GM19467 (cell line): Measurements from ENCODE around the gene PRXL2B.
A peak's percentile ranks its signal among the peaks of the same experiment; 100 is the strongest.
"Not testable (repeated sequence)": the region's sequence is repeated elsewhere in the genome, so short reads cannot be mapped to it uniquely, and the experiment has no call there.

Source experiments
- ATAC-seq: cut with Tn5 transposase; IDR thresholded peaks from one replicate; pipeline ENCODE4 v1.9.1; 2021; ENCODE audit warnings: mild to moderate bottlenecking, moderate library complexity; ENCODE audit not compliant: unreplicated experiment

The PRXL2B gene

DNA sequence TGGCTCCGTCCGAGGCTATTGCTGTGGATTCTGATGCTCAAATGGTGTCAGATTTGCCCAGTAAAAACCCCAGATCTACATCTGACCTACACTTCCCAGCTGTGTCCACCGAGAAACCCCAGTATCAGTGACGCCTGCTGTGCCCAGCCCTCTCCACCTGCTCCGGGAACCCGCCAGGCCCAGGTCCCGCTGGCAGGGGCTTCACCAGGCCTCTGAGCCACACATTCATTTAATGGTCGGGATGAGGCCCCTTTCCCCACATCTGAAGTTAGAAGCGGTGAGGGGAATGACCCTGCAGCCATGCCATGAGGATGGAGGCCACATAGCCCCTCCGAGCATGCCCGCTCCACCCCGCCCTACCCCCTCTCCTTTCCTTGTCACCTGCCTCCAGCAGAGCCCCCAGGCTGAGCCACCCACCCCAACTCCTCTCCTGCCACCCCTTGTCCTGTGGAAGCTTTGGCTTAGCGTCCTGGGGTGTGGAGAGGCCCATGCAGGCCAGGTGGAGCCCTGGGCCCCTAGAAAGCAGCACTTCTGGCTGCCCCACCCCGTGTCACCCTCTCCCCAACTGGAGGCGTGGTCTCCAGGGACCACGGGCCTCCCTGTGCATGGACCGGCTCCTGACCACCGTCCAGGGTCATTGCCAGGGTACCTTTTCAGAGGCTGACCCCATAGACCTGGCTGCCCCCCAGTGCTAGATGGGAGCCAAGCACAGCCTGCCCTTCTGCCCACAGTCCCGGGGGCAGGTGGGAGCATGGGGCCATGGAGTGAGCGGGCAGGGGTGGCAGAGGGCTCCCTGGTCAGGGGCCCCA is 22.4 kb upstream of the PRXL2B start:
- no peak for ATAC-seq

DNA sequence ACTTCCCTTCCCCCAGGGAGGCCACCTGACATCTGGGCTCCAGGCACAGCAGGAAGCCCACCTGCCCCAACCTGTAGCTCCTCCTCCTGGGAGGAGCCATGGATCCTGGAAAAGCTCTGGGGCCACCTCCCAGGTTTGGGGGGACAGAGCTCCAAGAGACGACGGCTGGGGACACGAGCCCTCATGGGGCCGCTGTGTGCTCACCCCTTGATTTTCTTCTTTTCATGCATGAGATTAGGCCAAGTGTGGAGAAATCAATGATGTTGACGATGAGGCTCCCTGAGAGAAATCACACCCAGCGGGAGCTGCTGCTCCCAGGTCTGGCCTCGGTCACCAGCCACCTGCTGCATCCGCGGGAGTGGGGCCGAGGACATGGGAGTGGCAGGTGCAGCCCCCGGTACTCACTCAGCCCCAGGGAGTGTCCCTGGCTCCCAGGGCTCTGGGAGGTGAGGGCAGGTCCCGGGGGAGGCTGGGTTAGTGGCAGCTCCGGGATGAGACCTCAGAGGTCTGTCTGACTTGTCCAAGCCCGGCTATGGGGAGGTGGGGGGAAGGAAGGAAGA is 21.7 kb upstream of the PRXL2B start:
- ATAC-seq, result no peak

DNA sequence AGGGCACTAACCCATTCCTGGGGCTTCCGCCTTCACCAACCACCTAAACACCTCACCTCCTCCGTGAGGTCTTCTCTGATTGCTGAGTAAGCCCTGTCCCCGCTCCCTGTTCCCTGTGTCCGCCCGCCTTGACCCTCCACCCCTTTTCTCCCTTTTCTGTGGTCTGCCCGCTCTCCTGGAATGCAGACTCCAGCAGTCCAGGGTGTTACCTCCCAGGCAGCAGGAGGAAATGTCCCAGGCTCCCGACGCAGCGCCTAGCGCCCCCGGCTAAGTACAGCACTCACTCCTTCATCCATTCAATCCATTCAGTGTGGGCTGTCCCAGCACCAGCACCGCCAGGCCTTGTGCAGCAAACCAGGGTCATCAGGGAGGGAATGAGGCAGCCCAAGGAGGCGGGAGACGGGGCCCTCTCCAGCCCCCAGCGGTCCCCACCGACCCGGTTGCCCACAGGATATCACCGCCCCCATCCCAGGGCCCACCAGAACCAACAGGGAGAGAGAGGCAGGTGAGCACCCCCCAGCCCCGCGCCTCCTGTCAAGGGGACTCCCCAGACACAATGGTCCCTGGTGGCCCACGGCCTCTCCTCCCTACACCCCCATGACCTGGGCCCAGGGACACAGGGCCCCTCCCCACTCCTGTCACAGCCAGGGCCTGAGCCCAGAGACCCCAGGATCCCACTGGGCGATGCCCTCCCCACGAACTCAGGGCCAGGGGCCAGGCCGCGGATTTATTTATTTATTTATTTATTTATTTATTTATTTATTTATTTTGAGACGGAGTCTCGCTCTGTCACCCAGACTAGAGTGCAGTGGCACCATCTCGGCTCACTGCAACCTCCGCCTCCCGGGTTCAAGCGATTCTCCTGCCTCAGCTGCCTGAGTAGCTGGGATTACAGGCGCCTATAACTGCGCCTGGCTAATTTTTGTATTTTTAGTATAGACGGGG is 20.2 kb upstream of the PRXL2B start:
- ATAC-seq, result no peak

DNA sequence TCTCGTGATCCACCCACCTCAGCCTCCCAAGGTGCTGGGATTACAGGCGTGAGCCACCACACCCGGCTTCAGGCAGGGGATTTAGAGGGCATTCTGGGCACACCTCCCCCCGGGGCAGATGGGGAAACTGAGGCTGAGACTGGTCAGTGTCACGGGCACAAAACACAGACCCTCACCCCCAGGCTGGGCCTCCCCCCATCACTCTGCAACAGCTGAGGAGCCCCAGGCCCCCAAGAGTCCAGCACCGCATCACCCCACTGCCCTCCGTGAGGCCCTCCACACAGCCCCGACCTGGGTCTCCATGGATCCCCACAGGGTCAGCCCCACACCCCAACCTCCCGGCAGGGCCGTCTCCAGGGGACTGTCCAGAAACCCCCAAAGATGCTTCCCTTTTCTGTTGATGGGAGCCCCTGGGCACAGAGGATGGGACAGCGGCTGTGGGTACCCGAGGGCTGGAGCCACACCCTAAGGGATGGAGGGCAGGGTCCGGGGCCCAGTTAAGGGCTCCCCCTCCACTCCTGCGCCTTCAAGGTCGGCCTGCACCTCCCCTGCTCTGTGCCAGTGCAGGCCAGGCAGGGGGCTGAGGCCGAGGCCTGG is 19.4 kb upstream of the PRXL2B start:
- ATAC-seq, result no peak

DNA sequence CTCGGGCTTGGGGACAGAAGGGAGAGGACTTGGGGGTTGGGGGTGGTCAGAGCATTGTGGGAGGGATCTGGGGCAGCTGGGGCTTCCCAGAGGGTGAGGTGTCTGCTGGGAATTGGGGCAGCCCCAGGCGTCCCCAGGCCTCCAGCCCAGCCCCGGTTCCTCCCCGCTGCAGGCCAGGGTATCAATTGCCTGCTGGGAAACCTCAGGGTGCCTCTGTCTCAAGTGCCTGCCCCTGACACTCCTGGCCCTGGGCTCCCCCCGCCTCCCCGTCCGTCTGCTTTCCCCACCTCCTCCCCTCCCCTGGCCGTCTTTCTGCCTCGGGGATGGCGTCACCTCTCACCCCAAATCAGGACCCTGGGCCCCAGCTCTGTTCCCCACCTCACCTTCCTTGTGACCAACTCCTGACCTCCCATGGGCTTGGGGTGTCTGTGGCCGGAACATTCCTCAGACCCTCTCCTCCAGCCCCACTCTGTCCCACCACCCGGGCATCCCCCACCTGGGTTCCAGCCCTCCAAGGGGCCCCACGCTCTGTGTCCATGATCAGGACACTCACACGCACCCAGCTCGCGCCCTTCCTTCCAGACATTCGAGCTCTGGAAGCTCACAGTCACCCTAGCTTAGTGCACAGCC is 18.3 kb upstream of the PRXL2B start:
- not testable (repeated sequence) for ATAC-seq

DNA sequence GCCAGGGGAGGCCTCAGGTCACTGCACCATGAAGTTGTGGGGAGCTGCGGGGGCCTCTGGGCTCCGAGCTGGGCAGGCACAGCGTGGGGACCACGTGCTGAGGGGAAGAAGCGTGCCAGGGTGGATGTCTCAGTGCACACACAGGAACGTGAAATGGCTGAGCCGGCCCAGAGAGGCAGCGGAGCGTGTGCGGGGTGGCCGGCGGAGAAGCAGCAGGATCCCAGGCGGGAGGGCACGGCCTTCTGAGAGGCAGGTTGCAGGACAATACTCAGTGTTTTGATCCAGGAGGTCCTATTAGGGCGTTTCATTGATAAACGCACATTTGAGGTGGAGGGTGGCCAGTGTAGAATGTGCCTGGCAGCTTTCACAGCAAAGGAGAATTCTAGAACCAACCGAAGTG is 17.5 kb upstream of the PRXL2B start:
- ATAC-seq, result no peak

DNA sequence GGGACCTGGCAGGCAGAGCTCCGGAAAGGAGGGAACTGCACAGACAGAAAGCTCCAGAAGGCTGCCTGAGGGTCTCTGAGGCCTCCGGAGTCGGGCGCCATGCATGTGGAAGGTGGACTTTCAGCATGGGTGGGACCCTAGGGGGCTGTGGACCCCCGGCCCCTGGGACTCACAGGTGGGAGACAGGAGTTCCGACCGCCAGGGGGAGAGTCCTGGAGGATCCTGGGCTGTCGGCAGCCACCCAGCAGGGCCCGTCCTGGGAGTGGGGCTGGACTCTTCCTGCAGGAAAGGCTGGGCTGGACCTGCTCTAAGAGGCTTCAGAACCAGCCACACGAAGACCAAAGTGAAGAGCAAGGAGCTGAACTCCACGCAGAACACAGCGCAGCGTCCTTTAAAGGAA is 16.9 kb upstream of the PRXL2B start:
- ATAC-seq, result not testable (repeated sequence)

DNA sequence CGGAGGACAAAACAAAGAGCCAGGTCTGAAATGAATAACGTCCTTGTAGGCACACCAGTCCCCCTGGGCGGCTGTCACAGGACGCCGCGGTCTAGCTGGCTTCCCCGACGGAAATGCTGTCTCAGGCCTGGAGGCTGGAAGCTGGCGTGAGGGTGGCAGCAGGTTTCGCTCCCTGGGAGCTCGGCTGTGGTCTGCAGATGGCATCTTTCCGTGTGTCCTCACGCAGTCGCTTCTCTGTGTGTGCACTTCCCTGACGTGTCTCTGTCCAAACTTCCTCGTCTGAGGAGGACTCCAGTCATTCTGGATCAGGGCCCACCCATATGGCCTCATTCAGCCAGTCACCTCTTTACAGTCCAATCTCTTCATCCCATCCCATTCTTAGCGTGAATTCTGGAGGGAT is 16.2 kb upstream of the PRXL2B start:
- no peak for ATAC-seq

DNA sequence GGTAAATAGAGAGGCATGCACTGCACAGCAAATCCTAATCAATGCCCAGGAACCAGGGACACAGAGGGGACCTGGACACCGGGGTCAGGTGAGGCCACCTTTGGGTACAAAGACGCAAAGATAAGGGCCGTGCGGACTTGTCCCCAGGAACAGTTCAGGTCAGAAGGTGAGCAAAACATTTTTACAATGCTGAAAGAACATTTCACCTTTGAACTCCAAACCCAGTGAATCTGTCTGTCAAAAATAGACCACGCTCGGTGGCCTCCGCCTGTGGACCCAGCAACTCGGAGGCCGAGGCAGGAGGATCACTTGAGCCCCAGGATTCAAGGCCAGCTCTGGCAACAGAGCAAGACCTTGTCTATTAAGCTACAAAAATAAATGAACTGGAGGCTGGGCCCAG is 15.2 kb upstream of the PRXL2B start:
- ATAC-seq, result no peak

DNA sequence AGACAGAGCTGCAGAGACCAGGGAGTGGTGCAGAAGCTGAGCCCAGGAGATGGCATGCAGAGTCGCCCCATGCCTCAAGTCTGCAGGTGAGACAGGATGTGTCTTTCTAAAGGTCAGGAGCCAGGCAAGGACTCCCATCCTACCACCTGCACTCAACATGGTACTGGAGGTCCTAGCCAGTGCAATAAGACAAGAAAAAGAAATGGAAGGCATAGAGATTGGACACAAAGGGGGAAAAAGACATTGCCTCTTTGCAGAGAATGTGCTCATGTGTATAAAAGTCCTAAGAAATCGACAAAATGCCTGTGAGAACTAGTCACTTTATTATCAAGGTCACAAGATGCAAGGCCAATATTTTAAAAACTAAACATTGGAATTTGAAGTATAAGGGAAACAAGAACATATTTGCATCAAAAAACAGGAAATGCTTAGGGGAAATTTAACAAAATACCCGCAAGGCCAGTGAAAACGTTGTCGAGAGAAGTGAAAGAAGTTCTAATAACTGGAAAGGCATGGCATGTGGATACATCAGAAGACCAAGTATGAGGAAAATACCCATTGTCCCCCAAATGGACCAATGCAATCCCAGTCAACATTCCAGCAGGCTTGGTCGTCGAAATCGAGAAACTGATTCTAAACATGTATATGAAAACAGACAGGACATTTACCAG is 13.2 kb upstream of the PRXL2B start:
- ATAC-seq, result no peak

DNA sequence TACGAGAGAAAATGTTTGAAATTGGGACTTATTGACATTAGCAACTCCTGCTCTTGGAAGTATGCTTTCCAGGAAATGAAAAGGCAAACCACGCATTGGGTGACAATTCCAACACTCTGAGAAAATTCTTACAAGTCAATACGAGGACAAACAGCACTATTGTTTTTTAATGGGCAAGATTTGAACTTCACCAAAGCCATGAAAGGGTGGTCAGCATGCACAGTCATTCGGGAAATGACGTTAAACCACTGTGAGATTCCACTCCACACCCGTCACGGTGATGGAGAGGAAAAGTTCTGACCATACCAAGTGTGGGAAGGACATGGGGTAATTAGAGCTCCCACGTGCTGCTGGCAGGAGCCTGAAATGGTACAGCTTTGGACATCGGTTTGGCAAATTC is 12.2 kb upstream of the PRXL2B start:
- ATAC-seq, result no peak

DNA sequence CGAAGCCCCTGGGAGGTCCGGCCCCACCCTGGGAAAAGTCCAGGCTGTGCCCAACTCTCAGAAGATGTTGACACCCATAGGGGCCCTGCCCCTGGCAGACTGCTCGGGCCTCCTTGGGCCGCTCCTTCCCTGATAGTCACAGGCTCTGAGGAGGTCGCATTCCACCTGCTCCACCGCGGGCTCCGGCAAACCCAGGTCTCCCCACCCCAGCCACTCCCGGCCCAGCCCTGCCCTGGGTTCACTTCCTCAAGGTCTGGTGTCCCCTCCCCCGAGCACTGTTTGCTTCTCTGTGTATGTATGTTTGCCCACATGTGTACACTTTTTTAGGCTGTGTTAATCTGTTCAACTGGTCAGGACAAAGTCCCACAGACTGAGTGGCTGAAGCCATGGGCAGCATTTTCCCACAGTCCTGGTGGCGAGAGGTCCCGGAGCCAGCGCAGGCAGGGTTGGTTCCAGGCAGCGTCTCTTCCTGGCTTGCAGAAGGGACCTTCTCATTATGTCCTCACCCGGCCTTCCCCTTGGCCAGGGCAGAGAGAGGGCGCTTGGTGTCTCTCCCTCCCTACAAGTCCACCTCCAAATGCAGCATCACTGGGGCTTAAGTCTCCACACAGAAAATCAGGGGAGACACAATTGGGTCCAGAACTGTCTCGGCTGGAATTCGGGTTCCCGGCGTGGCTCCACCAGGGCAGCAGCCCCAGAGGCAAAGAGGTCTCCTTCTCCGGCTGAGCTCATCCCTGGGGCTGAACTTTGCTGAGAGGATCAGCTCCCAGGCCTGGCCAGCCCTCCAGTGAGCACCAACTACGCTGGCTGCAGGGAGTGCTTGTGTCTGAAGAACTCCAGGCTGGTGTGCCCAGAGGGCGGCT is 10.5 kb upstream of the PRXL2B start:
- no peak for ATAC-seq

DNA sequence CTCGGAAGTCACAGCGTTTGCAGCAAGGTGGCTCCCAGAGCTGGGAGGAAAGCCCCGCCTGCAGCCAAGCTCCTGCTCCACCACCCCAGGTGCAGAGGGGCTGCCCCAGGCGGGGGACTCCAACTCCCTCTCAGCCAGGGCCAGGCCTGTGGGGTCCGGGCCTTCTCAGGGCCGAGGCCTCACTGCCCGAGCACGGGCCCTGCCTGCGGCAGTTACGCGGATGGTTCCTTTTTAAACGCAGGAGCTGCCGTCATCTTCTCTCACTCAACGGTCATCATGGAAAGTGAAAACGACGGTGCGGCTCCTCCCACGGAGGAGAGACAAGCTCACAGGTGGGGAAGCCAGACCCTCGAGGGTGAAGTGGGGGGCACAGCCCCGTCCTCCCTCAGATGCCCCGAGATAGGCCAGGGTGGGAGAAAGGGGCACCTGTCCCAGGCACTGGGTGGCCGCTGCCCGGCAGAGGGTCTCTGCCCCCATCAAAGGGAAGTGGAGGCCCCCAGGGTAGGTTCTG is 9.0 kb upstream of the PRXL2B start:
- peak; percentile 39 for ATAC-seq

DNA sequence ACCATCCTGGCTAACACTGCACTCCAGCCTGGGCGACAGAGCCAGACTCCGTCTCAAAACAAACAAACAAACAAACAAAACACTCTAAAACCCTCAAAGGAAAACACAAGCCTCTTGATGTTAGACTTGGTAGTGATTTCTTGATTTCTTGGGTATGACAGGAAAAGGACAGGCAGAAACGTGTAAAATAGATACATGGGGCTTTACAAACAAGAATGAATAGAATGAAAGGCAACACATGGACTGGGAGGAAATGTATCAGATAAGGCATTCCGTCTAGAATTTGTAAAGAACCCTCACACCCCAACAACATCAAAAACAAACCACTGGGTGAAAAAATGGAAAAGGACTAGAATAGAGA is 7.8 kb upstream of the PRXL2B start:
- ATAC-seq, result no peak

DNA sequence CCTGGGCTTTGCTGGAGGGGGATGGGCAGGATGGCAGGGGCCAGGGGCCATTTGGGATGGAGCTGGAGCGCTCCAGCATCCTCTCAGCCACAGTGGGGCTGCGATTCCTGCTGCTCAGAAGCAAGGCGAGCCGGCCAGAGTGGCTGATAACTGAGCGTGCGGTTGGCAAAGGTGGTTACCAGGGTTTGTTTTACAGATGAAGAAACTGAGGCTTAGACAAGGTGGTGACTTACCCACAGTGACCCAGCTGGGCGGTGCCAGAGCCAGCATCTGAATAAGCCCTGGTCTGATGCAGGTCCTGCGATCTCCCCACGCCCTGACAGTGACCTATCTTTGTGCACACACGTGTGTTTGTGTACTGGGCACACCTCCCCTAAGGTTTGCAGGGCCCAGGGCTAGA is 5.9 kb upstream of the PRXL2B start:
- no peak for ATAC-seq

DNA sequence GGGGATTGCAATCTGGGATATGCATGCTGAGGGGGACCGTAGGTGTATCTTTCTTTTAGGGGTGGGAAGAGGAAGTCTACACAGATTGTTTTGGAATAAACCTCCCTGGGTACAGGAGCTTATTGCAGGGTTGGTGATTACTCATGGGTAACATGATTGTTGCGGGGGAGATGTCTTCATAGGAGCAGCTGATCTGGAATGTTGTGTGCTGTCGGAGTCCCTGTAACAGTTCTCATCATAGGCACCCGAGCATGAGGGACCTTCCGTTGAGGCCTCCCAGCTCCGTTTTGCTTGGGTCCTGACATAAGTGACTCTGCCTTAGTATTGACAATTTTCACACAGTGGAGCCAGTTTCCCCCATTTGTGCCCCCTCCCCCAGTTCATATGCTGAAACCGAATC is 4.2 kb upstream of the PRXL2B start:
- ATAC-seq, result no peak

DNA sequence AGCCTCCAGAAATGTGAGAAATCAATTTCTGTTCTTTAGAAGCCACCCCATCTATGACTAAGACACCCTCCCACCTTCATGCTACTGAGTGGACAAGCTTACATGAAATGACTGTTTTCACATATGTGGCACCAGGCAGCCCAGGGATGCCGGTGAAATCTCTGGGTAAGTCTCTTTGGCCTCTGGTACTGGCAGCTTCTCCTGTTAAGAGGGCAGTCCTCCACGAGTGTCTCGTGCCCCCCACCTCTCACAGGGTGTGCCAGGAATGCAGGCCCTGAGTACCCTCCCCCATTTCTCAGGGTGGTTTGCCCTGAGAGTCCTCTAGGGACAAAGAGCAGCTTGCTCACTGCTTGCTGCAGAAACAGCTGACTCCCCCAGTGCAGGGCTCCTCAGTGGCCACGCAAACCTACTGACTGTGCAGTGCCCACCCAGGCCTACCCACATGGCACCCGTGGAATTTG is 3.2 kb upstream of the PRXL2B start:
- no peak for ATAC-seq

DNA sequence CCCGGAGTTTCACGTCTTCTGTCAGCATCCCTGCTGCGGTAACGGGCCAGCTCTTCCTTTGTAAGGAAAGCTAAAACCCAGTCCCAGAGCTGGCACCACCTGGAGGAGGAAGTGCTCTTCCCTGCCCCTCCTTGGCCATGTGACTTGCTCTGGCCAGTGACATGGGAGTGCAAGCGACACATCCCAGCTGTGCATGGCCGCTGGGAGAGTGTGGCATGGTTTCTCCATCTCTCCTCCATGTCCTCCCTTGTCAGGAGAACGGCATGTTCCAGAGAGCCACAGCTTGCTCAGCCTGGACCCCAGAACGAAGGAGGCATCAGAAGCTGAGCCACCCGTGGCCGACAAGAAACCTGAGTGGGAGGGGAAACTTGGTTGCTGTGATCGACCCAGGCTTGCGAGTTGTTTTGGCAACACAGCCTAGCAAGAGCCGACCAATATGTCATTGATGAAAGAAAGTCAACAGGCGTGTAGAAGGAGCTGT is 2.7 kb upstream of the PRXL2B start:
- ATAC-seq, result no peak
